SHP77 (cell line): ENCODE measurements around the gene NEK7.
"Not testable (repeated sequence)": the region's sequence is repeated elsewhere in the genome, so short reads cannot be mapped to it uniquely, and the experiment has no call there.

Source experiments
- DNase-seq, 2 experiments: peaks; one replicate each; lab custom pipeline; 2025; lab: John Stamatoyannopoulos, UW

NEK7 gene

DNA sequence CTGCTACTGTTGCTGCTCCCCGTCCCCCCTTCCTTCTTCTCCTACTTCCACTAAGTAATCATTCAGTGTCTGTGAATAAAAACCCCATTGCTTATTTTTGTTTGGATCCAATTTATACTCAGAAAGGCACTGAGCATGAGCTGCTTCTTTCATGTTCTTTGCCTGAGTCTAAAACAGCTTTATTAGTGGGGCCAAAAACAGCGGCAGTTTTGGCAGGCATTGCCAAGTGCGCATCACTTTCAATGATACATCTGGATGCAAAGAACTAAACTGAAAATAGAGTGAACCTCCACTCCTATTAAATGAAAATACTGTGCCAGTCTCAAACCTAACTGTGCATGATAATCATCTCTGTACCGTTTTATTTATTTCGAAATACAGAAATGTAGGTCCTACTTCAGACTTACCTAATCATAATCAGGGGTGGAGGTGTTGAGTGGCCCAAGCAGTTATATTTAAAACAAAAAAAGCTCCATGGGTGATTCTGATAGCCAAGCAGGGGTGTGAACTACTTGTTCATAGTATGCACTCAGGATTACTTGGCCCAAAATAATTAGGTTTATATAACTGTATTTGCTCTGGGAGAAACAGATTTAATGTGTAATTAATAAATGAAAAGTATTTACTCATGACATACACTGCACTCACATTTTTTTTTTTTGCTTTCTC lies 48.4 kb downstream of the NEK7 start:
- DNase-seq: no peak

DNA sequence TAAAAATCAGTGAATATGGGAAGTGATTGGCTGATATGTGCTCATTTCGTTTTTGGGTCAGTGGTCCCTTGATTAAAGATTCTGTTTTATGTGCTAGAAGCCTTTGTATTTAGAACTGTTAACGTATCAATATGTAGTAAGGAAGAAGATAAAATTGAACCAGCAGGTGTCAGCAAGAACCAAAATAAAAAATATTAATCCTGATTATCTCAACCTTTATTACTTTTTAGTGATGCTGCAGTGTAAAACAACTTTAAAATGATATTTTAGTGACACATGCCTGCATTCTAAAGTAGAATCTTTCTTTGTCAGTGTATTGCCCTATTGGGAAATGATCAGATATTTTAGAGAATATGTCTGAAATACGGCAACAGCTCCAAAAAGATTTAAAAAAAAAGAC lies 49.5 kb downstream of the NEK7 start:
- DNase-seq: no peak

GRCh38 chr1:198211696-198212095 lies 54.9 kb downstream of the NEK7 start:
- no peak for DNase-seq

GRCh38 chr1:198212126-198212525 lies 55.3 kb downstream of the NEK7 start:
- DNase-seq: no peak

DNA sequence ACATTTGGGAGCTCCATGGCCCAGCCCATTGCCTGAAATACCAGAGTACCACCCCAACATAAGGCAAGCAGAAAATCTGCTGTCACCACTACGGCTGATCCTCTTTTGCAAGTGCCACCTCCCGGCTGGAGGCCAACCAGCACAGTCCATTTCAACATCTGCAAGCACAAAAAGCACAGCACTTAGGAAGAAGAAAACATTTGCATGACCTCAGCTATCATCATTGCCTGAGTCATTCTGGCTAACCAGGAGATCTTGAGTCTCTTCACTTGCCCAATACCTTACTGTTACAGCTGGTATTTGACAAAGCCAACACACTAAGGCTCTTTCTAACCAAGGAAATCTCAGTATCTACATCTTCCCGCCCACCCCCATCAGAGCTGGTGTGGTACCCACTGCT lies 55.9 kb downstream of the NEK7 start:
- no peak for DNase-seq

GRCh38 chr1:198214924-198215323 lies 58.1 kb downstream of the NEK7 start:
- no peak for DNase-seq

- DNase-seq: peak; percentile 58 to 59
These were observed 63.6 kb downstream of the NEK7 start for GRCh38 chr1:198220428-198220827.

DNA sequence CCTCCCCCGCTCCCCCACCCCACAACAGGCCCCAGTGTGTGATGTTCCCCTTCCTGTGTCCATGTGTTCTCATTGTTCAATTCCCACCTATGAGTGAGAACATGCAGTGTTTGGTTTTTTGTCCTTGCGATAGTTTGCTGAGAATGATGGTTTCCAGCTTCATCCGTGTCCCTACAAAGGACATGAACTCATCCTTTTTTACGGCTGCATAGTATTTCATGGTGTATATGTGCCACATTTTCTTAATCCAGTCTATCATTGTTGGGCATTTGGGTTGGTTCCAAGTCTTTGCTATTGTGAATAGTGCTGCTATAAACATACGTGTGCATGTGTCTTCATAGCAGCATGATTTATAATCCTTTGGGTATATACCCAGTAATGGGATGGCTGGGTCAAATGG lies 70.2 kb downstream of the NEK7 start:
- DNase-seq: not testable (repeated sequence)

DNA sequence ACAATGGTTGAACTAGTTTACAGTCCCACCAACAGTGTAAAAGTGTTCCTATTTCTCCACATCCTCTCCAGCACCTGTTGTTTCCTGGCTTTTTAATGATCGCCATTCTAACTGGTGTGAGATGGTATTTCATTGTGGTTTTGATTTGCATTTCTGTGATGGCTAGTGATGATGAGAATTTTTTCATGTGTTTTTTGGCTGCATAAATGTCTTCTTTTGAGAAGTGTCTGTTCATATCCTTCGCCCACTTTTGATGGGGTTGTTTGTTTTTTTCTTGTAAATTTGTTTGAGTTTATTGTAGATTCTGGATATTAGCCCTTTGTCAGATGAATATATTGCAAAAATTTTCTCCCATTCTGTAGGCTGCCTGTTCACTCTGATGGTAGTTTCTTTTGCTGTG lies 70.7 kb downstream of the NEK7 start:
- DNase-seq: not testable (repeated sequence)

- DNase-seq: no peak
These were observed 72.1 kb downstream of the NEK7 start for GRCh38 chr1:198228925-198229324.

DNA sequence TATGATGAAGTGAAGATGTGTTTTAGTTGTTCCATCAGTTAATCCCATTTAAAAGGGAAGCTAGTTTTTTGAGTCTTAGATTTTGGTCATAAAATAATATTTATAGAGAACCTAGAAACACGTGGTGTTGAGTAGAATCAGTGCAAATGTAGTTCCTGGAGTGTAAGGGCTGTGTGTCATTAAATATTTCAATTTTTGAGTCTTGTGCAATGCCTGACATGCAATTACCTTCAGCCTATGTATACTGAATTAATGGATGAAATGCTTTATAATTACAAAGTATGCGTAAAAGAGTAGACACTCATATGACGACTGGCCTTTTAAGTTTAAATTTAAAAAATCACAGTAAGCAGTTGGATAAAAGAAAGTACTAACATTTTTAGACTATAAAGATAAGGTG lies 75.0 kb downstream of the NEK7 start:
- no peak for DNase-seq

GRCh38 chr1:198232378-198232777 lies 75.6 kb downstream of the NEK7 start:
- DNase-seq: no peak

DNA sequence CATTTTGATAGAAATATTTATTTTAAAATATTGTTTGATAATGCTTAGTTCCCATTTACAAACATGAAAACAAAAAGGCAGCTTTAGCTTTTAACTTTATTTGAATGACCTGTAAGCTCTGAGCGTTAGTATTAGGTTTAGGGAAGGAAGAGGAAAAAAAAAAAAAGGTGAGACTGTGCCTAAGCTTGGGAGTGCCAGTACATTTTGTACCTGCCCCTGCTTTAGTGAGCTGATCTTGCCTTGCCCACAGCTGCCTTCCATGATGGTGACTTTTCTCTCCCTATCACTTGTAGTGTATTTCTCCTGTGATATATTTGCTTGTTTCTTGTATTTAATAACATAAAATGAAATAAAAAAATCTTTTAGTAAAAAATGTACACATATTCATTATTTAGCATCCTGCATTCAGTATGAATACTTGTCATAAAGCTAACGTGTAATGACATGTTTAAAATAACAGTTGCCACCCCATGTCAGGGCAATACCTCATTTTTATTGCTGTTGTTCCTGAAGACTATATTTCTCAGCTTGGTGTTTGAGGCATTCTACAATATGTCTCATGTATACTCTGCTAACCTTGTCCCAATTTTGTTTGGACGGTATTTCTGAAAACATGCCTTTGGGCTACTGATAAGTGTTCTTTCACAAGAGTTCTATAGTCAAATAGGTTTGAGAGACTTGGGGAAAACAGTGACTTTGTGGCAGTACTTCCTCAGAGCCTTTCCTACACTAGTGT lies 76.3 kb downstream of the NEK7 start:
- no peak for DNase-seq

DNA sequence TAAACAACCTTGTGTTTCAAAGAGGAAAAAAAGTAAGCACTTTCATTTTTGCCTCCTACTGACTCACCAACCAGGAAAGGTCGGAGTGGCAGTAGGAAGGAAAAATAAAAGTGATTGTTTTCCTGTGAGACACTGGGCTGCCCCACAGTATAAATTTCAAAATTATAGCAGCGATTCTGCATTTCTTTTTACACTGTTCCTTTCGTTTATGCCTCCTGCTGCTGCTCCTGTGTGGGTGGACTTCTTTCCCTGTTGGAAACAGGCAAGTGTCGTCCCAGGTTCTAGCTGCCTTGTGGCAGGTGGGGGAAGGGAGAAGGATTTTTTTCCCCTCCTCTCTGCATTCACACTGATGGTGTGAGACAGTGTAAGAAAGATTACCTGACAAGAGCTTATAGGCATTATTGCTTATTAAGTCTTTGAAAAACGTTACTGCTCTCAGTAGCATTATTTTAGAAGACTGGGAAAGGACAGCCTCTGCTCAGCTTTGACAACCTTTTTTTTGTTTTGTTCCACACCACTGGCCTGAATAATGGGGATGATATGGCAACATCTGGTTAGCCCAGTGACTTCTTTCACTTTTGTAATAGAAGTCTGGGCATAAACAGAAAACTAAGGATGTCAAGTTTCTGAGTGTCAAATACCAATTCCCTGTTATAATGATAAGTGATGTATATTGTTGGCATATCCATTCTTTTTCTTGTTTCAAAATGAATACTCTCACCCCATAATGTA lies 77.9 kb downstream of the NEK7 start:
- no peak for DNase-seq

- DNase-seq: no peak
These were observed 81.3 kb downstream of the NEK7 start for GRCh38 chr1:198238121-198238520.

DNA sequence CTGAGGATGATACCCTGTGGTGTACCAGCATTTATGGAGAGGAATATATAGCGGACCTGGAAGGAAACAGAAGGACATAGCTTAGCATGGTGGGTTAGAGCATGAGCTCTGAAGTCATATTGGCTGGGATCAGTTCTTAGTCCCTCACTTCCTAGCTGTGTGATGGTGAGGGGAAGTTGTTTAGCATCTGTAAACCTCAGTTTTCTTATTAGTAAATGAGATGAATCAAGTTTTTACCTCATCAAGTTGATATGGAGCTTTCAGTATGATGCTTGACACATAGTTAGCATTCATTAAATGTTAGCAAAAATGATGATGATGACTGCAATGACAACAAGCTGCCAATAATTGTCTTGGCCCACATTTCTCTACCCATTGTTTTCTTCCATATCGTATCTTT lies 84.8 kb downstream of the NEK7 start:
- no peak for DNase-seq

- DNase-seq: no peak
These were observed 88.0 kb downstream of the NEK7 start for GRCh38 chr1:198244772-198245171.

GRCh38 chr1:198245379-198245778 lies 88.6 kb downstream of the NEK7 start:
- no peak for DNase-seq

GRCh38 chr1:198246337-198246736 lies 89.5 kb downstream of the NEK7 start:
- no peak for DNase-seq

- no peak for DNase-seq
These were observed 96.5 kb downstream of the NEK7 start for GRCh38 chr1:198253259-198253658.

DNA sequence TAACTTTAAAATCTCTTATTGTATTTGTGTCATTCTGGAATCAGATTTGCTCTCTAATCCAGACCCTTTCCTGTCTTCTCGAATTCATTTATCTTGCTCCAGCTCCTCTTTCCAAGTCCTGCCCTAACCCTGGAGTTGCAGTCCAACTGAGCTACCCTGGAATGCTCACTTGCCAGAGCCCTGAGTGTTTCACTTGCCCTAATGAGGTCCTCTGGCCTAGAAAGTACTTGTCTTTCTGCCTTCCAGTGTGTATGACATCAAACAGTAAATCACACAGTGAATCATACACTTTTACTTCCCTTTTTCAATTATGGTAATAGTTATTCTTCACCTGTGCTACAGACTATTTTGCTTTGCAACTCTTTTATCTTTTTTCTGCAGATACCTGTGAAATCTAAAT lies 96.9 kb downstream of the NEK7 start:
- no peak for DNase-seq

- DNase-seq: no peak
These were observed 97.7 kb downstream of the NEK7 start for GRCh38 chr1:198254521-198254920.

GRCh38 chr1:198254948-198255347 lies 98.2 kb downstream of the NEK7 start:
- DNase-seq: no peak
